MG63 (cell line): ENCODE results near the gene DCTN5. TPM values are rescaled to one million over a fixed set of nuclear protein-coding genes. Genes with fewer than 3 reads are reported as not detected.

ENCODE experiments used
- DNase-seq: peaks from one replicate; pipeline ENCODE4 v3.0.0-alpha.2; 2020
- H3K27me3 ChIP-seq: fragments of 250-450 bp; sonication (Bioruptor Pico); 2 replicates; pipeline ENCODE4 v1.5.1; 2020; ENCODE audit warnings: mild to moderate bottlenecking, moderate library complexity
- H3K36me3 ChIP-seq: fragments of 250-450 bp; sonication (Bioruptor Pico); 2 replicates; pipeline ENCODE4 v1.5.1; 2020; ENCODE audit warnings: mild to moderate bottlenecking, moderate library complexity
- H3K4me3 ChIP-seq: fragments of 250-450 bp; sonication (Bioruptor Pico); 2 replicates; pipeline ENCODE4 v1.5.1; 2020; ENCODE audit warnings: mild to moderate bottlenecking, moderate library complexity
- H3K9me3 ChIP-seq: fragments of 250-450 bp; sonication (Bioruptor Pico); 2 replicates; pipeline ENCODE4 v1.5.1; 2020; ENCODE audit warnings: mild to moderate bottlenecking, moderate library complexity
- total RNA-seq: library from RNA; depleted of rRNA; stranded (reverse); fragments of >200 nt; shearing (Covaris generic); gene quantifications from 2 replicates; pipeline ENCODE4 v1.2.3, GENCODE V29; 2014; ENCODE audit warnings: low replicate concordance

The DCTN5 gene
- total RNA-seq, 1 experiment from 2014 or later: 96.7 TPM

GRCh38 chr16:23682181-23682580, 40.9 kb downstream of the DCTN5 start:
- Histone ChIP-seq H3K36me3 (peaks cover 76% of the 10 kb centered on the region), H3K9me3 (no peaks in the 10 kb centered on the region), H3K4me3 (no peak overlapping the region), H3K27me3 (no peaks in the 10 kb centered on the region)
- no peak for DNase-seq

- DNase-seq: no peak
- no peaks in the 10 kb centered on the region for H3K27me3 ChIP-seq
- no peak overlapping the region for H3K4me3 ChIP-seq
- H3K36me3 ChIP-seq: peaks cover 89% of the 10 kb centered on the region
- H3K9me3 ChIP-seq: no peaks in the 10 kb centered on the region
These were observed 42.2 kb downstream of the DCTN5 start for GRCh38 chr16:23683487-23683886.

GRCh38 chr16:23687034-23687808, 46.0 kb downstream of the DCTN5 start:
- Histone ChIP-seq H3K9me3 (no peaks in the 10 kb centered on the region), H3K4me3 (no peak overlapping the region), H3K27me3 (no peaks in the 10 kb centered on the region), H3K36me3 (peaks cover 93% of the 10 kb centered on the region)
- no peak for DNase-seq

- no peaks in the 10 kb centered on the region for H3K27me3 ChIP-seq
- H3K9me3 ChIP-seq: no peaks in the 10 kb centered on the region
- DNase-seq: no peak
- no peak overlapping the region for H3K4me3 ChIP-seq
- peaks cover 75% of the 10 kb centered on the region for H3K36me3 ChIP-seq
These were observed 48.3 kb downstream of the DCTN5 start for GRCh38 chr16:23689442-23690187.

- Histone ChIP-seq H3K4me3 (no peak overlapping the region), H3K9me3 (no peaks in the 10 kb centered on the region), H3K36me3 (peaks cover 65% of the 10 kb centered on the region), H3K27me3 (no peaks in the 10 kb centered on the region)
- DNase-seq: no peak
These were observed 49.7 kb downstream of the DCTN5 start for GRCh38 chr16:23690771-23691482.

- Histone ChIP-seq H3K9me3 (no peaks in the 10 kb centered on the region), H3K36me3 (peaks cover 58% of the 10 kb centered on the region), H3K27me3 (no peaks in the 10 kb centered on the region), H3K4me3 (no peak overlapping the region)
- peak; percentile 90 for DNase-seq
These were observed 50.4 kb downstream of the DCTN5 start for GRCh38 chr16:23691483-23692189.

GRCh38 chr16:23692190-23692837, 51.0 kb downstream of the DCTN5 start:
- Histone ChIP-seq H3K36me3 (peaks cover 51% of the 10 kb centered on the region), H3K27me3 (no peaks in the 10 kb centered on the region), H3K9me3 (no peaks in the 10 kb centered on the region), H3K4me3 (no peak overlapping the region)
- DNase-seq: no peak

- Histone ChIP-seq H3K27me3 (no peaks in the 10 kb centered on the region), H3K36me3 (peaks cover 32% of the 10 kb centered on the region), H3K9me3 (no peaks in the 10 kb centered on the region), H3K4me3 (no peak overlapping the region)
- DNase-seq: no peak
These were observed 53.0 kb downstream of the DCTN5 start for GRCh38 chr16:23694265-23694643.

GRCh38 chr16:23694644-23695373, 53.5 kb downstream of the DCTN5 start:
- DNase-seq: no peak
- Histone ChIP-seq H3K36me3 (peaks cover 26% of the 10 kb centered on the region), H3K9me3 (no peaks in the 10 kb centered on the region), H3K27me3 (no peaks in the 10 kb centered on the region), H3K4me3 (no peak overlapping the region)

GRCh38 chr16:23695756-23696155, 54.5 kb downstream of the DCTN5 start:
- Histone ChIP-seq H3K27me3 (no peaks in the 10 kb centered on the region), H3K9me3 (no peaks in the 10 kb centered on the region), H3K36me3 (peaks cover 17% of the 10 kb centered on the region), H3K4me3 (no peak overlapping the region)
- no peak for DNase-seq

- H3K9me3 ChIP-seq: no peaks in the 10 kb centered on the region
- DNase-seq: no peak
These were observed 57.8 kb downstream of the DCTN5 start for GRCh38 chr16:23699100-23699499.

GRCh38 chr16:23700093-23700492, 58.8 kb downstream of the DCTN5 start:
- Histone ChIP-seq H3K36me3 (no peaks in the 10 kb centered on the region), H3K9me3 (no peaks in the 10 kb centered on the region), H3K27me3 (no peaks in the 10 kb centered on the region), H3K4me3 (no peak overlapping the region)
- DNase-seq: no peak

More at GRCh38 chr16:23699100-23699499, 57.8 kb downstream of the DCTN5 start:
- H3K36me3 ChIP-seq: no peaks in the 10 kb centered on the region
- no peaks in the 10 kb centered on the region for H3K27me3 ChIP-seq
- no peak overlapping the region for H3K4me3 ChIP-seq

GRCh38 chr16:23700509-23700908, 59.2 kb downstream of the DCTN5 start:
- H3K4me3 ChIP-seq: no peak overlapping the region
- DNase-seq: no peak
- no peaks in the 10 kb centered on the region for H3K9me3 ChIP-seq
- H3K36me3 ChIP-seq: no peaks in the 10 kb centered on the region
- H3K27me3 ChIP-seq: no peaks in the 10 kb centered on the region

GRCh38 chr16:23701045-23701444, 59.8 kb downstream of the DCTN5 start:
- no peaks in the 10 kb centered on the region for H3K9me3 ChIP-seq
- no peak overlapping the region for H3K4me3 ChIP-seq
- H3K27me3 ChIP-seq: no peaks in the 10 kb centered on the region; the same call in 1 of the 2 replicates
- no peaks in the 10 kb centered on the region for H3K36me3 ChIP-seq
- no peak for DNase-seq

GRCh38 chr16:23702951-23703350, 61.7 kb downstream of the DCTN5 start:
- H3K4me3 ChIP-seq: no peak overlapping the region
- no peak for DNase-seq

More at GRCh38 chr16:23702951-23703350, 61.7 kb downstream of the DCTN5 start:
- no peaks in the 10 kb centered on the region for H3K36me3 ChIP-seq
- H3K9me3 ChIP-seq: no peaks in the 10 kb centered on the region
- no peaks in the 10 kb centered on the region; the same call in 1 of the 2 replicates for H3K27me3 ChIP-seq
